Right atrium auricular region (tissue), 2 donors: ENCODE data around the gene NR6A1. TPM values are rescaled to one million over a fixed set of nuclear protein-coding genes. Genes with fewer than 3 reads are reported as not detected.

Experiments used
- DNase-seq: peaks from one replicate; pipeline ENCODE4 v3.0.0-alpha.2; 2019; ENCODE audit warnings: low spot score
- H3K27ac ChIP-seq, 2 donors: fragments of 200-600 bp; sonication (generic); 1 replicate in 1 of 2; 2 replicates in 1 of 2; pipeline ENCODE4 v1.5.1; 2016 to 2019
- H3K27me3 ChIP-seq, 2 donors: fragments of 200-600 bp; sonication (generic); one replicate each; pipeline versions ENCODE4 v1.5.1 to v1.6.0; 2017 to 2019
- H3K36me3 ChIP-seq: fragments of 200-600 bp; sonication (generic); one replicate; pipeline ENCODE4 v1.5.1; 2016
- H3K4me1 ChIP-seq, 2 donors: fragments of 200-600 bp; sonication (generic); one replicate each; pipeline versions ENCODE4 v1.5.1 to v1.6.0; 2017 to 2019
- H3K4me3 ChIP-seq, 2 donors: fragments of 200-600 bp; sonication (generic); 1 replicate in 1 of 2; 2 replicates in 1 of 2; pipeline ENCODE4 v1.5.1; 2017 to 2019; ENCODE audit warnings: mild to moderate bottlenecking in 1 of 2, moderate library complexity in 1 of 2
- H3K9me3 ChIP-seq, 2 donors: fragments of 200-600 bp; sonication (generic); one replicate each; pipeline ENCODE4 v1.5.1; 2019
- CTCF ChIP-seq, 2 donors: fragments of 200-600 bp; sonication (generic); IDR thresholded peaks; one replicate each; pipeline ENCODE4 v1.5.1; 2019; ENCODE audit warnings: antibody characterized with exemption in 2 of 2
- total RNA-seq, 2 donors: library from RNA; depleted of rRNA; stranded (reverse); fragments of >200 nt; gene quantifications; one replicate each; pipeline ENCODE4 v1.1.0, GENCODE V29; 2016

NR6A1 gene
- total RNA-seq, 2 donors from 2014 or later: 1.9 to 2.6 TPM

GRCh38 chr9:124800306-124801259 lies 29.5 kb upstream of the NR6A1 start:
- Histone ChIP-seq H3K4me3 (no peak overlapping the region), H3K4me1 (peaks cover 0 to 58% of the 10 kb centered on the region in 2 donors), H3K36me3 (no peaks in the 10 kb centered on the region), H3K9me3 (no peaks in the 10 kb centered on the region), H3K27me3 (no peaks in the 10 kb centered on the region), H3K27ac (no peak overlapping the region)
- TF ChIP-seq CTCF (IDR thresholded peaks at IDR 0.05): no peak
- DNase-seq: no peak

- no peaks in the 10 kb centered on the region for H3K27me3 ChIP-seq
- no peak overlapping the region for H3K4me3 ChIP-seq
- H3K9me3 ChIP-seq: no peaks in the 10 kb centered on the region
- peaks cover 0 to 67% of the 10 kb centered on the region in 2 donors for H3K4me1 ChIP-seq
- no peak for TF ChIP-seq CTCF (IDR thresholded peaks at IDR 0.05)
- H3K36me3 ChIP-seq: no peaks in the 10 kb centered on the region
- DNase-seq: no peak
- H3K27ac ChIP-seq: no peak overlapping the region
Measured at GRCh38 chr9:124799274-124800006, 28.3 kb upstream of the NR6A1 start.

GRCh38 chr9:124797343-124798103 lies 26.4 kb upstream of the NR6A1 start:
- DNase-seq: no peak
- Histone ChIP-seq H3K9me3 (no peaks in the 10 kb centered on the region), H3K4me3 (no peak overlapping the region), H3K27me3 (no peaks in the 10 kb centered on the region), H3K27ac (peak overlapping the region; percentile 22 to 37), H3K4me1 (peaks cover 0 to 80% of the 10 kb centered on the region in 2 donors), H3K36me3 (no peaks in the 10 kb centered on the region)
- no peak for TF ChIP-seq CTCF (IDR thresholded peaks at IDR 0.05)

GRCh38 chr9:124795881-124796431 lies 24.8 kb upstream of the NR6A1 start:
- no peak for TF ChIP-seq CTCF (IDR thresholded peaks at IDR 0.05)
- no peaks in the 10 kb centered on the region for H3K9me3 ChIP-seq
- H3K27me3 ChIP-seq: no peaks in the 10 kb centered on the region
- H3K27ac ChIP-seq: peak overlapping the region; percentile 5 to 54
- H3K36me3 ChIP-seq: no peaks in the 10 kb centered on the region
- peaks cover 0 to 74% of the 10 kb centered on the region in 2 donors for H3K4me1 ChIP-seq
- DNase-seq: no peak
- no peak overlapping the region for H3K4me3 ChIP-seq

GRCh38 chr9:124794902-124795491 lies 23.9 kb upstream of the NR6A1 start:
- Histone ChIP-seq H3K27ac (peak overlapping the region in 1 of 2 donors; percentile 54), H3K36me3 (no peaks in the 10 kb centered on the region), H3K27me3 (no peaks in the 10 kb centered on the region), H3K4me1 (peaks cover 0 to 65% of the 10 kb centered on the region in 2 donors), H3K9me3 (no peaks in the 10 kb centered on the region), H3K4me3 (no peak overlapping the region)
- DNase-seq: no peak
- TF ChIP-seq CTCF (IDR thresholded peaks at IDR 0.05): no peak
